OCI-LY7 (cell line): ENCODE data around the gene ZSWIM1.

ENCODE experiments used
- CTCF ChIP-seq: fragments of 200-600 bp; sonication (generic); conservative IDR thresholded peaks from 2 replicates; pipeline ENCODE4 v1.5.1; 2014; ENCODE audit warnings: mild to moderate bottlenecking, antibody characterized with exemption, low read length, moderate library complexity, mixed read lengths
- EZH2phosphoT487 ChIP-seq: fragments of 200-600 bp; sonication (generic); IDR thresholded peaks from 2 replicates; pipeline ENCODE4 v1.6.1; 2018; ENCODE audit warnings: low read depth, borderline replicate concordance, mild to moderate bottlenecking, mixed run types, antibody characterized with exemption, low read length, moderate library complexity, mixed read lengths

GRCh38 chr20:45833030-45833882, 47.8 kb upstream of the ZSWIM1 start, which contains the start of gene SNX21:
- no peak for TF ChIP-seq CTCF
- no peak for TF ChIP-seq EZH2phosphoT487
